K562 (cell line): ENCODE data around the gene VPS33A. TPM values are rescaled to one million over a fixed set of nuclear protein-coding genes. Genes with fewer than 3 reads are reported as not detected.

Source experiments
- ATAC-seq: fragments of 200-7000 bp; cut with Tn5 transposase; 3 replicates; pipeline ENCODE4 v1.9.1; 2020; ENCODE audit warnings: moderate library complexity
- BruUV-seq: library from RNA; stranded (reverse); fragments of 400-500 nt; replicated peaks from 2 replicates; lab custom pipeline; 2021; lab: Mats Ljungman, UMichigan
- CTCF ChIA-PET: fragments of 300-600 bp; formaldehyde crosslinking; extraction: SDS; loops from one replicate; lab custom pipeline; 2021; ENCODE audit warnings: low intra/inter-chr PET ratio; lab: Yijun Ruan, JAX
- POLR2A ChIA-PET: fragments of 300-600, 350-650 bp; sonication (Branson Sonifier 250); formaldehyde crosslinking; extraction: SDS; loops from one replicate; lab custom pipeline; 2021; ENCODE audit warnings: antibody characterized with exemption, inconsistent platforms; lab: Yijun Ruan, JAX
- DNase-seq, 4 experiments: peaks; one replicate each; pipeline versions ENCODE4 v3.0.0 to v3.0.0-alpha.2; 2011 to 2018; ENCODE audit warnings: low spot score in 3 of 4, mixed read lengths in 3 of 4; ENCODE audit errors: extremely low read depth in 1 of 4
- FAIRE-seq: peaks from 2 replicates; lab custom pipeline; 2011; peaks lifted over from hg19 to GRCh38; lab: Jason Lieb, UNC
- H2AFZ ChIP-seq: 2 replicates; pipeline ENCODE4 v1.6.0; 2011; ENCODE audit warnings: low read depth, low read length, control low read depth, inconsistent platforms
- H3K27ac ChIP-seq: fragments of 200-600 bp; 3 replicates; pipeline ENCODE4 v1.8.0; 2011; ENCODE audit warnings: low read depth, mild to moderate bottlenecking, control low read depth, inconsistent platforms, low read length, moderate library complexity, mixed read lengths; ENCODE audit errors: extremely low read depth
- H3K27me3 ChIP-seq, 2 experiments: fragments of 300-600 bp in 1 of 2; 2 replicates in 1 of 2; 3 replicates in 1 of 2; pipeline versions ENCODE4 v1.6.0 to v1.8.0; 2011; ENCODE audit warnings: inconsistent platforms in 2 of 2, low read length in 2 of 2, mild to moderate bottlenecking in 1 of 2, mixed read lengths in 1 of 2, moderate library complexity in 1 of 2; ENCODE audit not compliant: control insufficient read depth in 2 of 2, insufficient read depth in 2 of 2
- H3K36me3 ChIP-seq: fragments of 300-600 bp; 3 replicates; pipeline ENCODE4 v1.8.0; 2011; ENCODE audit warnings: mild to moderate bottlenecking, low read length, inconsistent platforms; ENCODE audit not compliant: control insufficient read depth, insufficient read depth
- H3K4me1 ChIP-seq, 2 experiments: fragments of 200-600 bp in 1 of 2; replicated peaks in 1 of 2; 2 replicates in 1 of 2; 3 replicates in 1 of 2; pipeline versions ENCODE4 v1.5.1 to v1.8.0; 2011; ENCODE audit warnings: inconsistent platforms in 2 of 2, low read length in 2 of 2, mild to moderate bottlenecking in 1 of 2, mixed read lengths in 1 of 2, moderate library complexity in 1 of 2; ENCODE audit not compliant: control insufficient read depth in 2 of 2, insufficient read depth in 2 of 2
- H3K4me2 ChIP-seq: 2 replicates; pipeline ENCODE4 v1.6.1; 2011; ENCODE audit warnings: low read length, control low read depth, inconsistent platforms, mixed read lengths; ENCODE audit not compliant: insufficient read depth
- H3K4me3 ChIP-seq: fragments of 200-600 bp; sonication (generic), shearing (Covaris generic); 2 replicates; pipeline ENCODE4 v1.5.1; 2016; ENCODE audit warnings: control low read depth, inconsistent platforms
- H3K79me2 ChIP-seq: fragments of 200-600 bp; 3 replicates; pipeline ENCODE4 v1.8.0; 2011; ENCODE audit warnings: low read length, inconsistent platforms; ENCODE audit not compliant: control insufficient read depth, insufficient read depth
- H3K9ac ChIP-seq, 2 experiments: 2 replicates each; pipeline versions ENCODE4 v1.6.0 to v1.6.1; 2011; ENCODE audit warnings: low read depth in 2 of 2, low read length in 2 of 2, control low read depth in 1 of 2, inconsistent platforms in 1 of 2, mild to moderate bottlenecking in 1 of 2, mixed read lengths in 1 of 2; ENCODE audit not compliant: insufficient read depth in 1 of 2
- H3K9me1 ChIP-seq: one replicate; pipeline ENCODE4 v1.6.0; 2011; ENCODE audit warnings: inconsistent platforms, mild to moderate bottlenecking, low read length, moderate library complexity; ENCODE audit not compliant: control insufficient read depth, insufficient read depth
- H3K9me3 ChIP-seq: replicated peaks from 2 replicates; pipeline ENCODE4 v1.5.1; 2011; ENCODE audit warnings: low read depth, low read length, inconsistent platforms; ENCODE audit not compliant: control insufficient read depth, insufficient read depth
- H4K20me1 ChIP-seq: replicated peaks from 2 replicates; pipeline ENCODE4 v1.6.1; 2011; ENCODE audit warnings: low read length, inconsistent platforms, mixed read lengths; ENCODE audit not compliant: control insufficient read depth, insufficient read depth
- ARID3B ChIP-seq: fragments of 250-450 bp; sonication (Bioruptor Pico); IDR thresholded peaks from 2 replicates; pipeline ENCODE4 v1.4.0; 2020; ENCODE audit warnings: borderline replicate concordance
- ATF4 ChIP-seq: fragments of 450-650 bp; formaldehyde crosslinking; IDR thresholded peaks from 2 replicates; pipeline ENCODE4 v1.4.0; 2022; ENCODE audit warnings: mild to moderate bottlenecking, moderate library complexity
- BRD4 ChIP-seq: fragments of 200-600 bp; sonication (generic); IDR thresholded peaks from 2 replicates; pipeline ENCODE4 v1.6.1; 2017; ENCODE audit warnings: inconsistent platforms
- GTF2E2 ChIP-seq: fragments of 200-800 bp; sonication (Bioruptor generic); IDR thresholded peaks from 2 replicates; pipeline ENCODE4 v1.6.1; 2016; ENCODE audit warnings: missing genetic modification characterization, missing compliant biosample characterization
- RBM39 ChIP-seq: fragments of 200-400 bp; formaldehyde crosslinking; optimal IDR thresholded peaks from 2 replicates; pipeline ENCODE3; 2018; ENCODE audit warnings: low read depth, low read length
- TBL1XR1 ChIP-seq, 2 experiments: IDR thresholded peaks; 2 replicates each; pipeline ENCODE4 v1.6.1; 2012; ENCODE audit warnings: improper control_type of control experiment in 2 of 2, low read length in 2 of 2, mild to moderate bottlenecking in 1 of 2
- ZNF140 ChIP-seq: fragments of 250-450 bp; sonication (Bioruptor Pico); IDR thresholded peaks from 2 replicates; pipeline ENCODE4 v1.8.0; 2021; ENCODE audit warnings: moderate library complexity, mild to moderate bottlenecking, inconsistent platforms
- ZNF79 ChIP-seq: fragments of 250-450 bp; sonication (Bioruptor Pico); IDR thresholded peaks from 2 replicates; pipeline ENCODE4 v1.4.0; 2020; ENCODE audit warnings: low read depth, mild to moderate bottlenecking, moderate library complexity
- WGBS: fragments of 100-300 bp; shearing (Covaris generic); methylation state at CpG from one replicate; pipeline ENCODE4 v1.1.6; 2016; ENCODE audit warnings: low coverage, mixed read lengths; ENCODE audit not compliant: insufficient coverage; ENCODE audit errors: missing lambda C conversion rate; 5-methylcytosine and 5-hydroxymethylcytosine counted together
- in situ Hi-C: fragments of 300-500 bp; cut with MboI; formaldehyde crosslinking; loops from 4 replicates; pipeline ENCODE4 v1.15.0; 2018; ENCODE audit warnings: inconsistent platforms, mixed read lengths
- intact Hi-C: fragments of 100-400 bp; cut with micrococcal nuclease; formaldehyde crosslinking; loops from 2 replicates; pipeline ENCODE4 v1.14.2; 2022
- polyA plus RNA-seq, 8 experiments: library from polyadenylated mRNA; depleted of rRNA in 4 of 8; stranded (reverse) in 5 of 8; unstranded in 3 of 8; fragments of >200 nt; fragmentation: Nextera tagmentation in 2 of 8; fragmentation: Illumina TruSeq in 1 of 8; extraction: Ambion mirVana in 2 of 8; extraction: Trizol in 1 of 8; gene quantifications; 2 replicates each; pipeline versions ENCODE4 v1.2.1 to v1.2.3, GENCODE V29; 2011 to 2014; ENCODE audit warnings: inconsistent platforms in 1 of 8, missing spikeins in 1 of 8
- total RNA-seq, 7 experiments: library from RNA; depleted of rRNA in 6 of 7; stranded (reverse); fragments of >200 nt in 6 of 7; fragmentation: Illumina TruSeq in 2 of 7; extraction: Trizol in 2 of 7; gene quantifications; 2 replicates each; pipeline versions ENCODE4 v1.2.1 to v1.2.3, GENCODE V29; 2011 to 2021; ENCODE audit warnings: low replicate concordance in 1 of 7

Gene VPS33A
- total and polyA plus RNA-seq, 9 of the 15 experiments (the other 6 are each of a cell fraction or from before 2014, with no cell fraction given), result 10.6 to 34.3 (median 25.3) TPM

- no peaks in the 10 kb centered on the region for H3K79me2 ChIP-seq
- TF ChIP-seq ARID3B (CRISPR knock-in tag) (no peak), ATF4 (no peak), BRD4 (no peak), GTF2E2 (tag) (no peak), ZNF79 (CRISPR knock-in tag) (no peak), TBL1XR1 (IDR thresholded peaks at IDR 0.05; ENCODE audit: low read length in 2 of 2) (no peak), ZNF140 (no peak), RBM39 (no peak)
- H3K4me2 ChIP-seq, result no peak overlapping the region
- no peaks in the 10 kb centered on the region for H3K9me3 ChIP-seq
- CTCF ChIA-PET, result no interaction called here
- H3K9ac ChIP-seq, result no peak overlapping the region
- no TSS peak for BruUV-seq
- no peaks in the 10 kb centered on the region for H3K27me3 ChIP-seq
- peaks cover 4% of the 10 kb centered on the region; the same call in 2 of the 3 replicates for H3K36me3 ChIP-seq
- H3K4me1 ChIP-seq, result peaks cover 15 to 67% of the 10 kb centered on the region in 2 experiments; a peak in 4 of 5 replicates
- in situ Hi-C loops (no loop called here), intact Hi-C loops (no loop called here)
- no peaks in the 10 kb centered on the region for H4K20me1 ChIP-seq
- POLR2A ChIA-PET, result interaction anchor here (1.6 kb wide), 1 partner anchor 8 kb away, joined by 7 read pairs; no protein-coding TSS in a partner anchor
- ATAC-seq (no peak), DNase-seq (no peak), FAIRE-seq (no peak)
- H3K4me3 ChIP-seq, result no peak overlapping the region
- H2AFZ ChIP-seq, result no peak overlapping the region
- no peak overlapping the region for H3K27ac ChIP-seq
- H3K9me1 ChIP-seq, result no peaks in the 10 kb centered on the region
- 85% methylated on average over 6 of the region's 6 CpGs for WGBS
Observed at GRCh38 chr12:122202017-122202416, 64.3 kb downstream of the VPS33A start.
